A549 (cell line): ENCODE measurements around the gene MS4A4A.

Experiments
- CBX8 ChIP-seq: fragments of 200-600 bp; sonication (generic); IDR thresholded peaks from 2 replicates; pipeline ENCODE4 v1.6.1; 2016
- CTCF ChIP-seq: fragments of >200 bp; sonication (Bioruptor Twin); formaldehyde crosslinking; IDR thresholded peaks from 3 replicates; pipeline ENCODE4 v1.5.1; 2016
- ELK1 ChIP-seq: fragments of 150-350 bp; IDR thresholded peaks from 2 replicates; pipeline ENCODE4 v1.6.1; 2014; ENCODE audit warnings: low read depth, mild to moderate bottlenecking, low read length
- MAX ChIP-seq: IDR thresholded peaks from 2 replicates; pipeline ENCODE4 v1.6.1; 2012
- POLR2A ChIP-seq: IDR thresholded peaks from 2 replicates; pipeline ENCODE4 v1.6.1; 2012; ENCODE audit warnings: mild to moderate bottlenecking, low read length
- REST ChIP-seq: fragments of 200-600 bp; sonication (generic); IDR thresholded peaks from 2 replicates; pipeline ENCODE4 v1.6.1; 2016; ENCODE audit warnings: antibody characterized with exemption, mild to moderate bottlenecking, moderate library complexity
- SMC3 ChIP-seq: fragments of >200 bp; sonication (Bioruptor Twin); formaldehyde crosslinking; IDR thresholded peaks from 3 replicates; pipeline ENCODE4 v1.6.1; 2018; ENCODE audit warnings: inconsistent platforms
- ZC3H11A ChIP-seq: fragments of 450-650 bp; IDR thresholded peaks from 2 replicates; pipeline ENCODE4 v1.6.1; 2014; ENCODE audit warnings: antibody characterized with exemption, mild to moderate bottlenecking

- no peak for TF ChIP-seq POLR2A
- no peak for TF ChIP-seq MAX
- TF ChIP-seq ZC3H11A: no peak
- TF ChIP-seq CTCF: no peak
- no peak for TF ChIP-seq CBX8
- no peak for TF ChIP-seq REST
- TF ChIP-seq ELK1: no peak
- no peak for TF ChIP-seq SMC3
Observed at GRCh38 chr11:60357771-60358170, 77.3 kb downstream of the MS4A4A start.
